Fibroblast of mammary gland (primary cell): ENCODE results near the gene IL20RA.

ENCODE experiments used
- DNase-seq: peaks from one replicate; pipeline ENCODE4 v3.0.0-alpha.2; 2010; ENCODE audit warnings: low read depth
- H3K4me3 ChIP-seq: 2 replicates; pipeline ENCODE4 v1.5.1; 2011; ENCODE audit warnings: low read depth, mild to moderate bottlenecking, low read length, moderate library complexity; ENCODE audit not compliant: control insufficient read depth
- CTCF ChIP-seq: conservative IDR thresholded peaks from 2 replicates; pipeline ENCODE4 v1.5.1; 2011; ENCODE audit warnings: low read depth, low read length, inconsistent platforms; ENCODE audit not compliant: control insufficient read depth, insufficient read depth

The IL20RA gene

GRCh38 chr6:137008204-137008603 lies 36.6 kb downstream of the IL20RA start:
- no peak for TF ChIP-seq CTCF
- no peak overlapping the region for H3K4me3 ChIP-seq
- DNase-seq = no peak

DNA sequence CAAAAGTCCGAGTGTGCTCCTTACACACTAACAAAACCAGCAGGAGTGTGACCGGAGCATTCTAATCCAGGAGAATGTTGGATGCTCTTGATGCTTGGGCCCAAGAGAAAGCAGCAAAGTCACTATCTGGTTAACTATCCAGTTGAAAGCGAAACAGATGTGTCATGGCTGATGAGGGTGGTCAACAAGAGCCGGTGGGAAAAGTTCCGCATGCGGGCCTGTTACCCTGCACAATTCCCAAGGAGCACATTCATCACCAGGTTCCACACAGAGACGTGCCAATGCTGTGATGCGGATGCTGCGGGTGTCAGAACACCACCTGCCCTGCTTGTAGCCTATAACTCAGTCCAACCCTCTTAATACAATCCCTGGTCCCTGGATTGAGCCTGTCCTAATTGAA lies 38.7 kb downstream of the IL20RA start:
- DNase-seq = no peak
- H3K4me3 ChIP-seq = no peak overlapping the region
- TF ChIP-seq CTCF = no peak

DNA sequence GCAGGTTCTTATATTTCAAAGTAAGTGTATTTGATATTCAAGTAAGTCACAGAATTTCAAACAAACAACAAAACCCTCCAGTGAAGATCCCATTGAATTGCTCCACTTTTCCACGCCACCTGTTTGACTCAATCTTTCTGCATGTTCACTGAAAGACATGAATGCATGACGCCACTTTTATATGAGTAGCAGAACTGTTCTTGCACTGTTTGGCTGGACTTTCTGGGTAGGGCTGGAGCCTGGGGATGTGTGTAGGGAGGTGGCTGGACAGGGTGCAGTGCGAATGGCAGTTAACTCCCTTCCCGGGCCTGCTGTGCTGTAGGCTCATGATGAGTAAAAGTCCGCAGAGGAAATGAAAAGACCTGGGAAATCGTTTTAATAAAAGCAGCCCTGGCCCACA lies 39.7 kb downstream of the IL20RA start:
- no peak for TF ChIP-seq CTCF

GRCh38 chr6:137002505-137002904 lies 42.3 kb downstream of the IL20RA start:
- TF ChIP-seq CTCF = no peak
- DNase-seq = no peak
- no peak overlapping the region for H3K4me3 ChIP-seq

More for the DNA sequence above, 39.7 kb downstream of the IL20RA start:
- no peak for DNase-seq
- no peak overlapping the region for H3K4me3 ChIP-seq

DNA sequence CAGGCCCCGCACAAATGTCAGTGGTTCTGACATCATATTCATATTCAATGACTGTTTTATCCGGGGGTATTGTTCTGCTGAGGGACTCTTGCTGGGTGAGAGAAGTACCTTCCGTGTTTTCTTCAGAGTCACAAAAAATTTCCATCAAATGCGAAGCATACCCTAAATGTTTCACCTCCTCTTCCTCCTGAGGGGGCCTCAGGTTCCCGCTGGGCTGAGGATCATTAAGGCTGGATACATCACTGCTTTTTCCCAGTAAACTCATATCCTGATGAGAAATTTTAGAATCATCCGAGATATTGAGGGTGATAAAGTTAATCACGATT lies 42.8 kb downstream of the IL20RA start:
- no peak for TF ChIP-seq CTCF
- H3K4me3 ChIP-seq = no peak overlapping the region
- no peak for DNase-seq

DNA sequence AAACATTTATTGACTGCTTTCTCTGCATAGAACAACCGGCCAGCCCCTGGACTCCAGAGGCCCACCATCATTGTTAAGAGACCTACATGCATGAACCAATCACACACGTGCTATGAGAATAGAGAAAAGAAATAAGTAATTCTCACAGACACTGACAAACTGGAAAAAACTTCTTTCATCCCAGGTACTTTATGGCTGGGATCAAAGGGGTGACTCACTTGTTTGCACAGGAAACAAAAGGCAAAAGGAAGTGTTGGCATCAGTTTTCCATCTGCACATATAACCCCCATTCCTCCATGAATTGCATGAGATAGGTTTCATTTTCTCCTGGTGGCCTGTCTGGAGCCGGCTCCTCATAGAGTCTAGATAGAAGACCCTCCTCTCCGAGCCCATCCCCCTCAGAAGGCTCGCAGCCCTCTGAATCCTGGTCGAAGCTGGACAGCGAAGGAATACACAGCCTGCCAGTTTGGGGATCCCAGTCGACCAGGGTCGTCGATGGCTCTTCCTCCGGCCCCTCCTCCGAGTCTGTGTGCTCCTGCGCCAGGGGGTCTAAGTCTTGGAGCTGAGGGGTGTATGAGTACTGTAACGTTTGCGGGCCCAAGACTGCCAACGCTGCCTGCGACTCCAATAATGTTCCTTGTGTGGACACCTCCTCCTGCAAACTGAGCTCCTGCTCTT lies 43.3 kb downstream of the IL20RA start:
- H3K4me3 ChIP-seq = no peak overlapping the region

More for the DNA sequence above, 43.3 kb downstream of the IL20RA start:
- no peak for TF ChIP-seq CTCF
- no peak for DNase-seq
